IPS-NIHi7 (cell line): ENCODE results near the gene C19orf18.
"Not testable (repeated sequence)": the region's sequence is repeated elsewhere in the genome, so short reads cannot be mapped to it uniquely, and the experiment has no call there.

Experiments
- DNase-seq: peaks from one replicate; pipeline ENCODE4 v3.0.0; 2012; ENCODE audit warnings: mixed read lengths; ENCODE audit errors: extremely low spot score

The C19orf18 gene

GRCh38 chr19:57974434-57974833, at the start of gene C19orf18:
Gene C19orf18, minus strand, starts transcription at chr19:57974534. Its CDS starts 102 bp downstream, at chr19:57974432.
- DNase-seq, result no peak

- no peak for DNase-seq
Measured at GRCh38 chr19:58022283-58022660, 47.9 kb upstream of the C19orf18 start.

- DNase-seq, result peak; percentile 84
Measured at GRCh38 chr19:58021541-58022282, 47.4 kb upstream of the C19orf18 start.

DNA sequence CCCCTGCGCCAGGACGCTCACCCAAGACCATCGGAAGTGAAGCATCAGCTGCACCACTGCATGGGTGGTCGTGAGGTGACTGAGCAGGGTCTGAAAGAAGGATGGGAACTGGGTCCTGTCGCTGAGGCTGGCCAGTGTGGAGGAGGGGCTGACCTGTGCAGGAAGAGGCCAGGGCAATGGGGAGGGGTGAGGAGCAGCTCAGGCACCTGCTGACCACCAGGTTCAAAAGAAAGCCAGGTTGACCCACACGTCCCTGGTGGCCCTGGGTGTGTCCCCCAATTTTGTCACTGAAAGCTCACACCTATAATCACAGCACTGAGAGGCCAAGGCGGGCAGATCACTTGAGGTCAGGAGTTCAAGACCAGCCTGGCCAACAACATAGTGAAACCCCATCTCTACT, 45.8 kb upstream of the C19orf18 start:
- no peak for DNase-seq

DNA sequence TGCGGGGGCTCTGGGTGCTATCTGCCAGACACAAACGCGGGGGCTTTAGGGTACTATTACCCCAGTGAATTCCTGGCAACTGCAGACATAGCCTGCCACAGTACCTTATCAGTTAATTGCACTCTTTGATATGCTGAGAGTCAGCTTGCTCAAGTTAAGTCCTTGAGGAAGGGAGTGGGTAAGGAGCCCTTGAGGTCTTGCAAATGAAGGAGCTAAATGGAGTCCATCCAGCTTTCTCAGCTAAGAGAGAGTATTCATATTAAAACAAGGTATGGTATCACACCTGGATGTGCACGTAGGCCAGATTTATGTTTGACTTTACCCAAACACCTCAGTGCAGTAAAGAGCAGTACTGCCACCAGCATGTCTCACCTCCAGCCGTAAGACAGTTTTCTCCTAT, 39.8 kb upstream of the C19orf18 start:
- no peak for DNase-seq

- no peak for DNase-seq
Measured at GRCh38 chr19:58010507-58010906, 36.2 kb upstream of the C19orf18 start.

DNA sequence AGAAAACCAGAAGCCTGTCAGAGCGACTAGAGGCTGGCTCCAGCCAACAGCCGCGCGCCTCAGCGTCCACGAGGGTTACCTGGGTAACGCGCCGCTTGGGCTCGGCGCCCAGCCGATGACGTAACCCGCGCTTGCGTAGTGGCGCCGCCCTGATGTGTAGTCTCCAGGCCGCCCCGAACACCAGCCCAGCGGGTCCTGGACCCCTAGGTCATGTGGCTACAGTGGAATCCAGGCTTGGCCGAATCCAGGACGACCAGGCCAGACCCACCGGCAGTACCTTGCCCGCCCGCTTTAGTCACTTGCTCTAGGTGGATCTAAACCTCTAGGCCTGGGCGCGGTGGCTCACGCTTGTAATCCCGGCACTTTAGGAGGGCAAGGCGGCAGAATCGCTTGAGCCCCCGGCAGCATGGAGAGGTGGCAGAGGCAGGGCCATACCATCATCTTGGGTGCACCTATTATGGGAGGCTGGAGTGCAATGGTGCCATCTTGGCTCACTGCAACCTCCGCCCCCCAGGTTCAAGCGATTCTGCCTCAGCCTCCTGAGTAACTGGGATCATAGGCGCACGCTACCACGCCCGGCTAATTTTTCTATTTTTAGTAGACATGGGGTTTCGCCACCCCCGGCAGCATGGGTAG, 35.5 kb upstream of the C19orf18 start:
- DNase-seq, result peak; percentile 87

- no peak for DNase-seq
Measured at GRCh38 chr19:58009301-58009665, 34.9 kb upstream of the C19orf18 start.

DNA sequence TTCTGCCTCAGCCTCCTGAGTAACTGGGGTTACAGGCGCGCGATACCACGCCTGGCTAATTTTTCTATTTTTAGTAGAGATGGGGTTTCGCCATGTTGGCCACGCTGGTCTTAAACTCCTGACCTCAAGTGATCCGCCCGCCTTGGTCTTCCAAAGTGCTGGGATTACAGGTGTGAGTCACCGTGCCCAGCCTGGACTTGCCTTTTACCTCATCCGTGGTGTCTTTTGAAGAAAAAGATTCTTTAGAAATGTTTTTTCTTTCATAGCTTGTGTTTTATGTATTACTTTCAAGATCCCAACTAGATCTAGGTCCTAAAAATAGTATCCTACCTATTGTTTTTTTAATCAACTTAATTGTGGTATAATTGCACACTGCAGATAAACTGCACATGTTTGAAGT, 34.5 kb upstream of the C19orf18 start:
- not testable (repeated sequence) for DNase-seq

DNA sequence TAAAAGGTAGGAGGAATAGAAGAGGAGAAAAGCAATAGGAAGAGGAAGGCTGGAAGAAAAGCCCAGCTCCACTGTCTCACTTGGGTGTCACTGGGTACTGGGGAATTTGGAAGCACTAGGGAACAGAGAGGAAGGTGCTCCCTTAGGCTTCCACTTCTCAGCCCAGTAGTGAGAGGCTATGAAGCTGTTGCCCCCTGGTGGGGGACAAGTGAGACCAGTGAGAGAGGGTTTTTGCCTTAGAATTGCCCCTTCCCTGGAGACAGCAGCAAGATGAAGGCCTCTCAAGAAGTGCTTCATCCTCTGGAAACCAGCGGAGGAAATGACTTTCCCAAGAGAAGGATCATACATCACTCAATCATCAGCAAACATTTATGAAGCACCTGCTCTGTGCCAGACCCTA, 33.0 kb upstream of the C19orf18 start:
- peak; percentile 39 for DNase-seq

DNA sequence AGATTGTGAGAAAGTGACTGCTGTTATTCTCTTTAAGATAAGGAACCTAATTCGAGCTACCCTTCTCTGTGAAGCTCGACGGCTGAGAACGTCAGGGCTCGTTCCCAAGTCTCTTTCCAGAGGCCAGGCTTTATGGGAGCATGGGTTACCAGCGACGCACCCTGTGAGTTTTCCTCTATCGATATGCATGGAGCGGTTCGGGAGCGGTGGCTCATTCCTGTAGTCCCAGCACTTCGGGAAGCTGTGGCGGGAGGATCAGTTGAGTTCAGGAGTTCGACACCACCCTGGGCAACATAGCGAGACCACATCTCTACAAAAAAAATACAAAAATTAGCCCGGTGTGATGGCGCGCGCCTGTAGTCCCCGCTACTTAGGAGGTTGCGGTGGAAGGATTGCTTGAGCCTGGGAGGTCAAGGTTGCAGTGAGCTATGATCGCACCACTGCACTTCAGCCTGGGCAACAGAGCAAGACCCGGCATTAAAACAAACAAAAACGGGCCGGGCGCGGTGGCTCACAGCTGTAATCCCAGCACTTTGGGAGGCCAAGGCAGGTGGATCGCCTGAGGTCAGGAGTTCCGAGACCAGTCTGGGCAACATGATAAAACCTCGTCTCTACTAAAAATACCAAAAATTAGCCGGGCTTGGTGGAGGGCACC, 29.0 kb upstream of the C19orf18 start:
- DNase-seq, result no peak

GRCh38 chr19:58002384-58003173, 28.2 kb upstream of the C19orf18 start, which contains the start of gene ZNF606:
Gene ZNF606, minus strand, starts transcription at chr19:58002820. Its CDS starts 1,501 bp downstream, at chr19:58001319.
- DNase-seq, result peak; percentile 96

GRCh38 chr19:58001895-58002369, 27.6 kb upstream of the C19orf18 start:
- peak; percentile 14 for DNase-seq

- DNase-seq, result no peak
Measured at GRCh38 chr19:58000677-58001076, 26.3 kb upstream of the C19orf18 start.

- no peak for DNase-seq
Measured at GRCh38 chr19:57992841-57993240, 18.5 kb upstream of the C19orf18 start.

GRCh38 chr19:57978586-57979289, 4.4 kb upstream of the C19orf18 start:
- DNase-seq, result no peak

DNA sequence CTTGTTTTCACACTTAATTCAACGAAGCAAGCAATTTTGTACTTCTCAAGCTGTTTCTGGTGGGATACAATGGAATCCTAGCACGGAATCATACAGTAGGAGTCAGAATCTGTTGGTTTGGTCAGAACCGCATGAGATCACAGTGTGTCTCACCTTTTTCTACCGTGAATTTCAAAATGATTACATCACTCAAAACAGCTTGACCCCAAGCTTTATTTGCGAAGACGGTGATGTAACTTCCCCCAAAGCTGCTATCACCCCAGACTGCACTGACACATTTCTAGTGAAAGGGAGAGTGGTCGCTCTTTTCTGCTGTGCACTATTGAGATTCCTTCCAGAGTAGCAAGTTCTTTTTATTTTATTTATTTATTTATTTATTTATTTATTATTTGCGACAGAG, 9.6 kb downstream of the C19orf18 start:
- no peak for DNase-seq

DNA sequence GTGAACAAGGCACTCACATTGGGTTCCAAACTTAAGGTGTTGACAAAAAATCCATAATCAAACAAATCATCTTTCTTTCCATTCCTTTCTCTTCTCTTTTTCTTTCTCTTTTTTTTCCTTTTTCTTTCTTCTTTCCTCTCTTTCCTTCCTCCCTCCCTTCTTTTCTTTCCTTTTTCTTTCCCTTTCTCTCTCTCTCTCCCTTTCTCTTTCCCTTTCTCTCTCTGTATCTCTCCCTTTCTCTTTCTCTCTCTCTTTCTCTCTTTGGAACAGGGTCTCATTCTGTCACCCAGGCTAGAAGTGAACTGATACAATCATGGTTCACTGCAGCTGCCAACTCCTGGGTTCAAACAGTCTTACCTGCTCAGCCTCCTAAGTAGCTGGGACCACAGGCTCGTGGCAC, 12.5 kb downstream of the C19orf18 start:
- no peak for DNase-seq

- no peak for DNase-seq
Measured at GRCh38 chr19:57954996-57955395, 19.3 kb downstream of the C19orf18 start.

- DNase-seq, result no peak
Measured at GRCh38 chr19:57949702-57950101, 24.6 kb downstream of the C19orf18 start.

DNA sequence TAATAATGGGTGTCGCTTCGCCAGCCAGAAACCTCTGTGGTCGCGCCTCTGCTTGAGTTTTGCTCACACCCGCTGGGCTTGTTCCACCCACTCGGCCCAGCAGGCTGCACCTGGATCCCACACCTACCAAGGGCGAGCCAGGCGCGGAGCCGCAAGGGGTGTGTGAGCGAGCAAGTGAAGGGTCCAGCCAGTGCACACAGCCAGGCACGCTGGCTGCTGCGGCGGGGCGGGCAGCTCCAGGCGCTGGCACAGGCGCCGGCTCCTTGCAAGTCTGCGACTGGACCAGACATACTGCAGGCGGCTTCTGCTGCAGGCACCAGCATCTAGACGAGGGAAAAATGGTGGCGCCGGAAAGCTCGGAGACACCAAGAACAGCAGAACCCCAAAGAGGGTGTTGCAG, 25.0 kb downstream of the C19orf18 start:
- DNase-seq, result no peak
